Esophagus muscularis mucosa (tissue), 4 donors: ENCODE measurements around the gene GPR152.

Experiments
- EP300 ChIP-seq: sonication (generic); formaldehyde crosslinking; IDR thresholded peaks from one replicate; pipeline ENCODE4 v1.6.1; 2017; ENCODE audit warnings: antibody characterized with exemption
- POLR2A ChIP-seq: fragments of 450-650 bp; IDR thresholded peaks from one replicate; pipeline ENCODE4 v1.6.1; 2017; ENCODE audit warnings: antibody characterized with exemption, moderate library complexity, mild to moderate bottlenecking, low read depth
- POLR2AphosphoS5 ChIP-seq, 2 donors: sonication (generic); formaldehyde crosslinking; IDR thresholded peaks; one replicate each; pipeline ENCODE4 v1.6.1; 2017; ENCODE audit warnings: antibody characterized with exemption in 2 of 2
- TF ChIP-seq, protein P1 (sequence below), 3 experiments: fragments of 200-600 bp in 2 of 3; fragments of 450-650 bp in 1 of 3; sonication (generic) in 2 of 3; IDR thresholded peaks; one replicate each; pipeline ENCODE4 v1.5.1; 2017 to 2019; ENCODE audit warnings: antibody characterized with exemption in 3 of 3, mild to moderate bottlenecking in 2 of 3, moderate library complexity in 1 of 3

DNA sequence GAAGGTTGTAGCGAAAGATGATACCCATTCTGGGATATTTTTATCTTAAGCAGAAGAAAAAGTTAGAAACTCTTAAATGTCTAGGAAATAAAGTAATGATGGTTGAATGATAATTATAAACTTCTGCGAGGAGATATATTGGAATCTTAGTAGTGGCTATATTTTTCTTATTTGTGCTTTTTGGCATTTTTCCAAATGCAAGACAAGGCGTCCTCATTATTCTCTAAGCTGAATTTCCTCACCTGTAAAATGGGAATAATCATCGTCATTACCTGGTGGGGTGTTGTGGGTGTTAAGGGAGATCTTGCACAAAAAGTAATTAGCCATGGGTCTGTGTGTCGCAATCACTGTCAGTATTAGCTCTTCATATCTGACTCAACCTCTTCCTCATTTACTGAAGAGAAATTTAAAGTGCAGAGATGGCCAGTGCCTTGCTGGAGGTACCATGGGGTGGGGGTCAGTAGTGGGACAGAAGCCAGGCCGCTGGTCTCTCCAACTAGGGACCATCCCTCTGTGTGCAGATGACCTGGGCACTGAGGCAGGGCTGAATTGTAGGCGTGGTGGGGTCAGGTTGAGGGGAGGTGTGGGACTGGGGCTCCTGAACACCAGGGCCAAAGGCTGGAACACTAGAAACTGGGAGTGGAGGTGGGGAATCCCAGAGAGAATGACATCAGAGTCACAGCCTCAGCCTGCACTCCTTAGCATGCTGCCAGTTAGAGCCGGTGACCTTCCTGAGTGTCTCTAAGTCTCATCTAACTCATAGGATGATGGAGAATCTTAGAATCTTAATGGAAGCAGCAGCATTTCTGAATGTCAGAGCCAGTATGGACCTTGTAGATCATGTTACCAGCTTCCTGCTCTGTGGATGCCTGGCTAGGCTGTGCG, 48.5 kb upstream of the GPR152 start:
- TF ChIP-seq, protein P1, sequence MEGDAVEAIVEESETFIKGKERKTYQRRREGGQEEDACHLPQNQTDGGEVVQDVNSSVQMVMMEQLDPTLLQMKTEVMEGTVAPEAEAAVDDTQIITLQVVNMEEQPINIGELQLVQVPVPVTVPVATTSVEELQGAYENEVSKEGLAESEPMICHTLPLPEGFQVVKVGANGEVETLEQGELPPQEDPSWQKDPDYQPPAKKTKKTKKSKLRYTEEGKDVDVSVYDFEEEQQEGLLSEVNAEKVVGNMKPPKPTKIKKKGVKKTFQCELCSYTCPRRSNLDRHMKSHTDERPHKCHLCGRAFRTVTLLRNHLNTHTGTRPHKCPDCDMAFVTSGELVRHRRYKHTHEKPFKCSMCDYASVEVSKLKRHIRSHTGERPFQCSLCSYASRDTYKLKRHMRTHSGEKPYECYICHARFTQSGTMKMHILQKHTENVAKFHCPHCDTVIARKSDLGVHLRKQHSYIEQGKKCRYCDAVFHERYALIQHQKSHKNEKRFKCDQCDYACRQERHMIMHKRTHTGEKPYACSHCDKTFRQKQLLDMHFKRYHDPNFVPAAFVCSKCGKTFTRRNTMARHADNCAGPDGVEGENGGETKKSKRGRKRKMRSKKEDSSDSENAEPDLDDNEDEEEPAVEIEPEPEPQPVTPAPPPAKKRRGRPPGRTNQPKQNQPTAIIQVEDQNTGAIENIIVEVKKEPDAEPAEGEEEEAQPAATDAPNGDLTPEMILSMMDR (IDR thresholded peaks at IDR 0.05) = no peak
- TF ChIP-seq POLR2AphosphoS5 (IDR thresholded peaks at IDR 0.05) (no peak), POLR2A (no peak), EP300 (no peak)
